GM12878 (cell line): ENCODE results near the gene PSMD1. TPM values are rescaled to one million over a fixed set of nuclear protein-coding genes. Genes with fewer than 3 reads are reported as not detected.

Experiments
- ATAC-seq: fragments of 200-7000 bp; cut with Tn5 transposase; 3 replicates; pipeline ENCODE4 v1.9.1; 2020; ENCODE audit warnings: mild to moderate bottlenecking, moderate library complexity
- BruUV-seq: library from RNA; stranded (reverse); fragments of 400-500 nt; replicated peaks from 2 replicates; lab custom pipeline; 2021; lab: Mats Ljungman, UMichigan
- CTCF ChIA-PET: fragments of 300-600 bp; sonication (Branson Sonifier 250); formaldehyde crosslinking; extraction: SDS; loops from one replicate; lab custom pipeline; 2021; ENCODE audit warnings: inconsistent platforms; lab: Yijun Ruan, JAX
- POLR2A ChIA-PET: fragments of 350-600 bp; formaldehyde crosslinking; extraction: SDS; loops from one replicate; lab custom pipeline; 2021; ENCODE audit warnings: inconsistent platforms; lab: Charles Lee
- RAD21 ChIA-PET: fragments of 300-600 bp; sonication (Branson Sonifier 250); formaldehyde crosslinking; loops from one replicate; lab custom pipeline; 2023; ENCODE audit warnings: antibody characterized with exemption; ENCODE audit not compliant: unreplicated experiment; lab: Charles Lee
- SMC1A ChIA-PET: fragments of 300-600 bp; sonication (Branson Sonifier 250); formaldehyde crosslinking; loops from one replicate; lab custom pipeline; 2023; ENCODE audit not compliant: unreplicated experiment, uncharacterized antibody; lab: Charles Lee
- DNase-seq: peaks from one replicate; pipeline ENCODE4 v3.0.0-alpha.2; 2011; ENCODE audit warnings: low read depth, low spot score
- FAIRE-seq: peaks from 3 replicates; lab custom pipeline; 2011; peaks lifted over from hg19 to GRCh38; lab: Jason Lieb, UNC
- H2AFZ ChIP-seq: 2 replicates; pipeline ENCODE4 v1.6.0; 2011; ENCODE audit warnings: low read depth, low read length, control low read depth; ENCODE audit not compliant: control insufficient read depth
- H3K27ac ChIP-seq: 2 replicates; pipeline ENCODE4 v1.5.1; 2011; ENCODE audit warnings: control low read depth; ENCODE audit not compliant: control insufficient read depth, insufficient read depth
- H3K27me3 ChIP-seq, 2 experiments: replicated peaks in 1 of 2; 2 replicates each; pipeline versions ENCODE4 v1.6.0 to v1.6.1; 2011; ENCODE audit warnings: low read length in 1 of 2; ENCODE audit not compliant: control insufficient read depth in 2 of 2, insufficient read depth in 2 of 2
- H3K36me3 ChIP-seq, 2 experiments: 2 replicates each; pipeline ENCODE4 v1.5.1; 2011; ENCODE audit warnings: low read length in 1 of 2; ENCODE audit not compliant: control insufficient read depth in 2 of 2, insufficient read depth in 2 of 2
- H3K4me1 ChIP-seq: 2 replicates; pipeline ENCODE4 v1.6.1; 2011; ENCODE audit warnings: mild to moderate bottlenecking, low read length, moderate library complexity, mixed read lengths; ENCODE audit not compliant: control insufficient read depth, insufficient read depth
- H3K4me2 ChIP-seq: 2 replicates; pipeline ENCODE4 v1.6.0; 2011; ENCODE audit warnings: control low read depth; ENCODE audit not compliant: control insufficient read depth, insufficient read depth
- H3K4me3 ChIP-seq: fragments of 200-600 bp; sonication (generic); 2 replicates; pipeline ENCODE4 v1.5.1; 2016
- H3K79me2 ChIP-seq: 2 replicates; pipeline ENCODE4 v1.6.0; 2011; ENCODE audit warnings: low read length; ENCODE audit not compliant: control insufficient read depth, insufficient read depth
- H3K9ac ChIP-seq: 2 replicates; pipeline ENCODE4 v1.8.0; 2011; ENCODE audit warnings: low read length, control low read depth, mixed read lengths; ENCODE audit not compliant: control insufficient read depth, insufficient read depth
- H3K9me3 ChIP-seq: replicated peaks from 3 replicates; pipeline ENCODE4 v1.5.1; 2011; ENCODE audit warnings: mild to moderate bottlenecking, low read length; ENCODE audit not compliant: control insufficient read depth, insufficient read depth
- H4K20me1 ChIP-seq: 2 replicates; pipeline ENCODE4 v1.6.0; 2011; ENCODE audit not compliant: control insufficient read depth, insufficient read depth
- CEBPB ChIP-seq, 2 experiments: fragments of 150-350 bp in 1 of 2; IDR thresholded peaks; 2 replicates each; pipeline ENCODE4 v1.6.1; 2012 to 2014; ENCODE audit warnings: low read depth in 2 of 2, low read length in 2 of 2, borderline replicate concordance in 1 of 2, inconsistent platforms in 1 of 2
- CHD1 ChIP-seq: IDR thresholded peaks from 2 replicates; pipeline ENCODE4 v1.6.1; 2012; ENCODE audit warnings: low read depth, low read length, improper control_type of control experiment
- EED ChIP-seq: sonication (generic); IDR thresholded peaks from 2 replicates; pipeline ENCODE4 v1.6.1; 2016; ENCODE audit warnings: antibody characterized with exemption, low read depth
- EZH2 ChIP-seq: IDR thresholded peaks from 2 replicates; pipeline ENCODE4 v1.6.1; 2012; ENCODE audit warnings: low read depth, mild to moderate bottlenecking, control low read depth, inconsistent platforms, low read length, borderline replicate concordance; ENCODE audit not compliant: control insufficient read depth
- HDAC6 ChIP-seq: fragments of 200-600 bp; sonication (generic); IDR thresholded peaks from one replicate; pipeline ENCODE4 v1.8.0; 2017; ENCODE audit warnings: antibody characterized with exemption; ENCODE audit not compliant: unreplicated experiment
- MTA2 ChIP-seq: fragments of 450-650 bp; IDR thresholded peaks from 2 replicates; pipeline ENCODE4 v1.6.1; 2016; ENCODE audit warnings: low read depth, mild to moderate bottlenecking, moderate library complexity
- NR2C2 ChIP-seq: IDR thresholded peaks from 2 replicates; pipeline ENCODE4 v1.6.1; 2011; ENCODE audit warnings: borderline replicate concordance, low read depth; ENCODE audit not compliant: control insufficient read depth, insufficient read length
- ZNF24 ChIP-seq: fragments of 450-650 bp; IDR thresholded peaks from 2 replicates; pipeline ENCODE4 v1.6.1; 2017; ENCODE audit warnings: antibody characterized with exemption, mild to moderate bottlenecking
- WGBS: methylation state at CpG from one replicate; pipeline ENCODE4 v1.1.6; 2016; ENCODE audit warnings: low lambda C conversion rate; ENCODE audit not compliant: insufficient replicate concordance, insufficient coverage; ENCODE audit errors: missing lambda C conversion rate; 5-methylcytosine and 5-hydroxymethylcytosine counted together
- in situ Hi-C: fragments of 300-500 bp; cut with MboI; formaldehyde crosslinking; loops from 9 replicates; pipeline ENCODE4 v1.14.3; 2018; ENCODE audit warnings: mixed read lengths
- intact Hi-C: fragments of 100-400 bp; cut with micrococcal nuclease; formaldehyde crosslinking; loops from one replicate; pipeline ENCODE4 v1.14.2; 2022; ENCODE audit not compliant: unreplicated experiment
- polyA plus RNA-seq, 11 experiments: library from polyadenylated mRNA; depleted of rRNA in 4 of 11; unstranded in 6 of 11; stranded (reverse) in 5 of 11; fragments of >200 nt; fragmentation: Nextera tagmentation in 4 of 11; fragmentation: Illumina TruSeq in 1 of 11; extraction: Ambion mirVana in 4 of 11; extraction: Trizol in 1 of 11; gene quantifications; 1 replicate in 1 of 11; 2 replicates in 10 of 11; pipeline versions ENCODE4 v1.2.1 to v1.2.3, GENCODE V29; 2011 to 2016; ENCODE audit warnings: inconsistent platforms in 2 of 11, missing spikeins in 2 of 11, low read depth in 1 of 11
- total RNA-seq, 4 experiments: library from RNA; depleted of rRNA in 3 of 4; stranded (reverse); fragments of >200 nt in 3 of 4; fragmentation: Illumina TruSeq in 1 of 4; extraction: Trizol in 1 of 4; gene quantifications; 2 replicates each; pipeline versions ENCODE4 v1.2.1 to v1.2.3, GENCODE V29; 2013 to 2021
- TF ChIP-seq, protein P1 (sequence below): fragments of 450-650 bp; formaldehyde crosslinking; IDR thresholded peaks from 2 replicates; pipeline ENCODE4 v1.4.0; 2022; ENCODE audit warnings: mild to moderate bottlenecking, moderate library complexity
- TF ChIP-seq, protein P2 (sequence below): fragments of 150-350 bp; IDR thresholded peaks from 2 replicates; pipeline ENCODE4 v1.6.1; 2014; ENCODE audit warnings: mild to moderate bottlenecking, low read depth, low read length

Gene PSMD1
- total and polyA plus RNA-seq, 10 of the 15 experiments (the other 5 are each of a cell fraction or from before 2014, with no cell fraction given) = 87.4 to 220 (median 139) TPM

DNA sequence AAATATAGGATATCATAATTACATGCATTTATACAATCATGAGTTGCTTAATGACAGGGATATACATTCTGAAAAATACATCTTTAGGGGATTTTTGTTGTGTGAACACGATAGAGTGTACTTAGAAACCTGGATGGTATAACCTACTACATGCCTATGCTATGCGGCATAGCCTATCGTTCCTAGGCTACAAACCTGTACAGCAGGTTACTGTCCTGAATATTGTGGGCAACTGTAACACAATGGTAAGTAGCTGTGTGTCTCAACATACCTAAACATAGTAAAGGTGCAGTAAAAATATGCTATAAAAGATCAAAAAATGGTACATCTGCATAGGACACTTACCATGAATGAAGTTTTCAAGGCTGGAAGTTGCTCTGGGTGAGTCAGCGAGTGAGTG, 12.9 kb upstream of the PSMD1 start:
- Histone ChIP-seq H3K36me3 (no peaks in the 10 kb centered on the region), H3K9ac (no peak overlapping the region), H3K79me2 (no peaks in the 10 kb centered on the region), H2AFZ (no peak overlapping the region), H3K9me3 (no peaks in the 10 kb centered on the region), H3K27ac (no peak overlapping the region), H4K20me1 (no peaks in the 10 kb centered on the region), H3K4me3 (no peak overlapping the region), H3K4me1 (no peaks in the 10 kb centered on the region), H3K4me2 (no peak overlapping the region), H3K27me3 (peaks cover 0 to 6% of the 10 kb centered on the region in 2 experiments; a peak in 1 of 4 replicates)
- ATAC-seq (no peak), FAIRE-seq (no peak), DNase-seq (no peak)
- ChIA-PET POLR2A (no interaction called here), SMC1A (interaction anchor here (0.9 to 1.0 kb wide), 2 partner anchors 9 to 56 kb away, joined by 3 read pairs; no protein-coding TSS in a partner anchor), RAD21 (no interaction called here), CTCF (interaction anchor here (1.8 kb wide), 1 partner anchor 9 kb away, joined by 5 read pairs; no protein-coding TSS in a partner anchor)
- TF ChIP-seq MTA2 (no peak), NR2C2 (no peak), CHD1 (no peak), ZNF24 (no peak), EED (no peak), EZH2 (no peak), CEBPB (IDR thresholded peaks at IDR 0.05; ENCODE audit: borderline replicate concordance in 1 of 2, low read depth in 2 of 2, low read length in 2 of 2) (no peak), HDAC6 (no peak)
- TF ChIP-seq, protein P1, sequence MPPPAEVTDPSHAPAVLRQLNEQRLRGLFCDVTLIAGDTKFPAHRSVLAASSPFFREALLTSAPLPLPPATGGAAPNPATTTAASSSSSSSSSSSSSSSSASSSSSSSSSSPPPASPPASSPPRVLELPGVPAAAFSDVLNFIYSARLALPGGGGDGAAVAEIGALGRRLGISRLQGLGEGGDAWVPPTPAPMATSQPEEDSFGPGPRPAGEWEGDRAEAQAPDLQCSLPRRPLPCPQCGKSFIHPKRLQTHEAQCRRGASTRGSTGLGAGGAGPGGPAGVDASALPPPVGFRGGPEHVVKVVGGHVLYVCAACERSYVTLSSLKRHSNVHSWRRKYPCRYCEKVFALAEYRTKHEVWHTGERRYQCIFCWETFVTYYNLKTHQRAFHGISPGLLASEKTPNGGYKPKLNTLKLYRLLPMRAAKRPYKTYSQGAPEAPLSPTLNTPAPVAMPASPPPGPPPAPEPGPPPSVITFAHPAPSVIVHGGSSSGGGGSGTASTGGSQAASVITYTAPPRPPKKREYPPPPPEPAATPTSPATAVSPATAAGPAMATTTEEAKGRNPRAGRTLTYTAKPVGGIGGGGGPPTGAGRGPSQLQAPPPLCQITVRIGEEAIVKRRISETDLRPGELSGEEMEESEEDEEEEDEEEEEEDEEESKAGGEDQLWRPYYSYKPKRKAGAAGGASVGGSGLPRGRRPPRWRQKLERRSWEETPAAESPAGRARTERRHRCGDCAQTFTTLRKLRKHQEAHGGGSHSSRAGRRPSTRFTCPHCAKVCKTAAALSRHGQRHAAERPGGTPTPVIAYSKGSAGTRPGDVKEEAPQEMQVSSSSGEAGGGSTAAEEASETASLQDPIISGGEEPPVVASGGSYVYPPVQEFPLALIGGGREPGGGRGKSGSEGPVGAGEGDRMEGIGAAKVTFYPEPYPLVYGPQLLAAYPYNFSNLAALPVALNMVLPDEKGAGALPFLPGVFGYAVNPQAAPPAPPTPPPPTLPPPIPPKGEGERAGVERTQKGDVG = no peak
- TF ChIP-seq, protein P2, sequence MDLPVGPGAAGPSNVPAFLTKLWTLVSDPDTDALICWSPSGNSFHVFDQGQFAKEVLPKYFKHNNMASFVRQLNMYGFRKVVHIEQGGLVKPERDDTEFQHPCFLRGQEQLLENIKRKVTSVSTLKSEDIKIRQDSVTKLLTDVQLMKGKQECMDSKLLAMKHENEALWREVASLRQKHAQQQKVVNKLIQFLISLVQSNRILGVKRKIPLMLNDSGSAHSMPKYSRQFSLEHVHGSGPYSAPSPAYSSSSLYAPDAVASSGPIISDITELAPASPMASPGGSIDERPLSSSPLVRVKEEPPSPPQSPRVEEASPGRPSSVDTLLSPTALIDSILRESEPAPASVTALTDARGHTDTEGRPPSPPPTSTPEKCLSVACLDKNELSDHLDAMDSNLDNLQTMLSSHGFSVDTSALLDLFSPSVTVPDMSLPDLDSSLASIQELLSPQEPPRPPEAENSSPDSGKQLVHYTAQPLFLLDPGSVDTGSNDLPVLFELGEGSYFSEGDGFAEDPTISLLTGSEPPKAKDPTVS = no peak
- 45% methylated on average over 4 of the region's 4 CpGs for WGBS
- in situ Hi-C loops = no loop called here
- intact Hi-C loops = no loop called here
- BruUV-seq = no TSS peak
